GM12801 (cell line): ENCODE results near the gene OR10R2.

Experiments
- TF ChIP-seq, protein P1 (sequence below): IDR thresholded peaks from one replicate; pipeline ENCODE4 v1.5.1; 2011; ENCODE audit warnings: control low read depth; ENCODE audit not compliant: insufficient read length; ENCODE audit errors: extremely low read depth

OR10R2 gene

DNA sequence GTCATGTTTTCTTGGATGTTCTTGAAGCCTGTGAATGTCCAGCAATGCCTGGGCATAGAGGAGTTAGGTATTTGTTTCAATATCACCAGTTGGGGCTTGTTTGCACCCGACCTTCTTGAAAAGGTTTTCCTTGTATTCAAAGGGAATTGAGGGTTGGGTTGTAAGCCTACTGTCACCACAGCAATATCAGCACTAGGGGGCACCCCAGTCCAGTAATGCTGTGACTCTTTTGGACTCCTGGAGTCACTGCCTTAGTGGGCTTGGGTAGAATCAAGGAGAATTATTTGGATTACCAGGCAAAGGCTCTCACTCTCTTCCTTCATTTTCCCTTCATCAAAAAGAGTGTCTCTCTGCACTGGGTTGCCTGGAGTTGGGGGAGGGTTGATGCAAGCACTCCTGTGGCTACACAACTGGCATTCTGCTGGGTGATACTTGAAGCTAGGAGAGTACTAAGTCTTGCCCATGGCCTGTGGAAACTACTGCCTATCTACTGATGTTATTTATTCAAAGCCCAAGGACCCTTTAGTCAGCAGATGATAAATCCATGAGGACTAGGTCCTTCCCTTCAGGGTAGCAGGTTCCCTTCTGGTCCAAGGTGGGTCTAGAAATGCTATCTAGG is 34.5 kb downstream of the OR10R2 start:
- TF ChIP-seq, protein P1, sequence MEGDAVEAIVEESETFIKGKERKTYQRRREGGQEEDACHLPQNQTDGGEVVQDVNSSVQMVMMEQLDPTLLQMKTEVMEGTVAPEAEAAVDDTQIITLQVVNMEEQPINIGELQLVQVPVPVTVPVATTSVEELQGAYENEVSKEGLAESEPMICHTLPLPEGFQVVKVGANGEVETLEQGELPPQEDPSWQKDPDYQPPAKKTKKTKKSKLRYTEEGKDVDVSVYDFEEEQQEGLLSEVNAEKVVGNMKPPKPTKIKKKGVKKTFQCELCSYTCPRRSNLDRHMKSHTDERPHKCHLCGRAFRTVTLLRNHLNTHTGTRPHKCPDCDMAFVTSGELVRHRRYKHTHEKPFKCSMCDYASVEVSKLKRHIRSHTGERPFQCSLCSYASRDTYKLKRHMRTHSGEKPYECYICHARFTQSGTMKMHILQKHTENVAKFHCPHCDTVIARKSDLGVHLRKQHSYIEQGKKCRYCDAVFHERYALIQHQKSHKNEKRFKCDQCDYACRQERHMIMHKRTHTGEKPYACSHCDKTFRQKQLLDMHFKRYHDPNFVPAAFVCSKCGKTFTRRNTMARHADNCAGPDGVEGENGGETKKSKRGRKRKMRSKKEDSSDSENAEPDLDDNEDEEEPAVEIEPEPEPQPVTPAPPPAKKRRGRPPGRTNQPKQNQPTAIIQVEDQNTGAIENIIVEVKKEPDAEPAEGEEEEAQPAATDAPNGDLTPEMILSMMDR: no peak

DNA sequence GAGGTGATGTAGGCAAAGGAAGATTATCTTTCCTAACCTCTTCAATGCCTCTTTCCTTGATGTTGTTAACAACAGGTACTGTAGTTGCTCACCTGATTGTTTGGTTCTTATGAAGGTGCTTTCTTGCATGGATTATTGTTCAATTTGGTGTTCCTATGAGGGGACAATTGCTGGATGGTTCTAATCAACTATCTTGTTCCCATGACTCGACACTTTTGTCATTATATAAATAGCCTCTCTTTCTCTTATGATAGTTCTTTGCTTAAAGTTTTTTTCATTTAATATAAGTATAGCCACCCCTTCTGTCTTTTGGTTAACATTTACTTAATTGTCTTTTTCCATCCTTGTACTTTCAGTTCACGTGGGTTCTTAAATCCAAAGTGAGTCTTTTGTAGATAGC is 35.5 kb downstream of the OR10R2 start:
- TF ChIP-seq, protein P1: no peak

DNA sequence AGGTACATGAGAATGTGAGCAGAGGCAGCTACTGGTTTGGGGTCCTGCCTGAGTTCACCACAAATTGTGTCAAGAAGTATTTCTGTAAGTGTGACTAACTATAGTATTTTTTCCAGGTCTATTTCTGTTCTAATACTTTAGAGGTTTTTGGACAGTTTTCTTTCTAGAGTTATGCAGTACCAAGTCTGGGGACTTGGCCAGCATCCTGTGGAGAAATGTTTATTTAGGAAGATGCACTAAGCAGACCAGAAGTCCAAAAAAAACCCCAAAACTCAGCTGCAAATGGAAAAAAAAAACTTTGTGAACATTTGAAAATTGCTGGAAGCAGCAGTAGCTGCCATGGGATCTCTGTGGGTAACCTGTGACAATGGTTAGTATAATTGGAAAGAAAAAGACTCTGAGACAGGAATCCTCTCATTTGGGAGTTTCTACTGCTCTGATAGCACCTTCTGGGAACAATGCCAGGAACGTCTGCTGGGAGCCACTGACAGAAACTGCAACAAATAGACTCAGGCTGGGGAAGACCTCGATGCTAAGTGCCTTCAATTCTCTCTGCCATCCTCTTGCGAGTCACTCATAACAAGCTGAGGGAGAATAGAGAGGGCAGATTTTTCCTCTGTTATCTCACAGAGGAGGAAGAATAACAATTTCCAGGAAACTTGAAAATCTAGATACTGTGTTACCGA is 37.6 kb downstream of the OR10R2 start:
- TF ChIP-seq, protein P1: no peak

DNA sequence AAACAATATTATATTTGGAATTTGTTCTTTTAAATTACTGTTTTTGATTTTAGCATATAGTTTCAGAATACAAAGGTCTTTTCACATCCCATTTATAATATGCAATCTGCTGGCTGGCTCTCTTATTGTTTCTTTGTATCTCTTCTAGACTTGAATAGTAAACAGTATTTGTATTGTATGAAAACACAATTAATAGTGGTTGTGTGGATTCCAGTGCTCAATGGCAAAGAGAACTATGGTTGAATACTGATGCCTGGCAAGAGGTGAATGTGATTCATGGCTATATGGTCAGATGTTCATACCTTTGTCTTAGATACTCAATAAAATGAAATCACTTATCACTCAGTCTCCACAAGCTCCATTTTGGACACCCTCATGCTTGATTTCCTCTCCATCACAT is 44.9 kb downstream of the OR10R2 start:
- TF ChIP-seq, protein P1: no peak

DNA sequence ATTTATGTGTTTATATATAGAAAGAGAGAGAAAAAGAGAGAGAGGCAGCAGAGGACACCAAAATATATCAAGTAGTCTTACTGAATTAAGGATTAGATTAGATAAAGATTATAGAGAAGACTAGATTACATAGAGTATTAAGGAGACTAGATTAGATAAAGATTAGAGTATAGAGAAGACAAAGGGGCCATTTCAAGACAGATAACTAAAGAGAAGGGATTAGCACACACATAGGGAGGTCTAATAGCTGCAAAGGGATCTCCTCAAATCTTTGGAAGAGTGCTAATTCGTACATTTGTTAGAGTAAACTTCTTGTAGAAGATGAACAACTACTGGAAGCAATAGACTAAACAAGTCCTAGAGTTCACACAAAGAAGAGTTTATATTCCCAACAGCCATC is 48.0 kb downstream of the OR10R2 start:
- TF ChIP-seq, protein P1: no peak

DNA sequence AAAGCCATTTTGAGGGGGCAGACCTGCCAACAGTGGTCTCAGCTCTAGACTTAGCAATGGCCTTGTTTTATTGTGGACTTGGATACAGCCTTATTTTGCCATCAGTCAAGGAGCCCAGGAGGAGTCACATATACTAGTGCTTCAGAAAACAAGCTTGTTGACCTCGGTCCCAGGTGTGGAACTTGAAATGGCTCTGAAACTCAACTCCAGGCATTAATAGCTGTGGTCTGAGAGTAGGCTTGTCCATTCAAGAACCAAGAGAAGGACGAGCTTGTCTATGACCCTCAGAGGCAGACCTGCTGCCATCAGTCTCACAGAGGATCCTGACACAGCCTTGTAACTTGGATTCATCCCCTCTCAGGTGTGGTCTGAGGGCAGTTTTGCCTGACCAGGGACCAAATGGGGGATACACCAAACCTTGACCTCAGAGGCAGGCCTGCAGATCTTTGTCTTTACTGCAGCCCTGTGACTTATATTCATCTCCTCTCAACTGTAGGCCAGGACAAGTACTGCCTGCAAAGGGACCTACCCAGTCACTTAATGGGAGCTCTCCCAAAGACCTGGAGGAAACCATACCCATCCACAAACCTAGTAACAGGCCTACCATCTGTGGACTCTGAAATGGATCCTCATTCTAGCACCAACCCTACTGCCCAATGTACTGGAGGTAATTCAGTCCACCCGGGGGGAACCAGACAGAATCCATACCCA is 49.1 kb downstream of the OR10R2 start:
- TF ChIP-seq, protein P1: no peak

DNA sequence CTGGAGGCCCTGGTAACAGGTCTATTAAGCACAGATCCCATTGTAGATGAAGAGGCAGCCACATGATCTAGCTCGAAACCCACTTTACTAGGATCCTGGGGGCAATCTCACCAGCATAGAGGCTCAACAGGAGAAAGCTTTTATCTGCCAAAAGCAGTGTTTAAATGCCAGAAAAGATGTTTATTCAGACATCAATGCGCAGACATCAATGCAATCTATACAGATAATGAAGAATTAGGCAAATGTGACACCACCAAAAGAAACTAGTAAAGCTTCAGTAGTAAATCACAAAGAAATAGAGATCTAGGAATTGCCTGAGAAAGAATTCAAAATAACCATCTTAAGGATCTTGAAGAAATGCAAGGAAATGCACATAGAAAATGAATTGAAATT is 49.6 kb downstream of the OR10R2 start:
- TF ChIP-seq, protein P1: no peak
